Subcutaneous adipose tissue (tissue), 4 donors: ENCODE data around the gene IFIT3. TPM values are rescaled to one million over a fixed set of nuclear protein-coding genes. Genes with fewer than 3 reads are reported as not detected.

Experiments used
- total RNA-seq, 4 donors: library from RNA; depleted of rRNA; stranded (reverse); fragments of >200 nt; gene quantifications; one replicate each; pipeline ENCODE4 v1.1.0, GENCODE V29; 2016
- TF ChIP-seq, protein P1 (sequence below): fragments of 450-650 bp; IDR thresholded peaks from one replicate; pipeline ENCODE4 v1.5.1; 2016; ENCODE audit warnings: low read depth, mild to moderate bottlenecking, control low read depth, antibody characterized with exemption, moderate library complexity

Gene IFIT3
- total RNA-seq, 4 donors from 2014 or later: 8.2 to 46.3 (median 27.6) TPM

DNA sequence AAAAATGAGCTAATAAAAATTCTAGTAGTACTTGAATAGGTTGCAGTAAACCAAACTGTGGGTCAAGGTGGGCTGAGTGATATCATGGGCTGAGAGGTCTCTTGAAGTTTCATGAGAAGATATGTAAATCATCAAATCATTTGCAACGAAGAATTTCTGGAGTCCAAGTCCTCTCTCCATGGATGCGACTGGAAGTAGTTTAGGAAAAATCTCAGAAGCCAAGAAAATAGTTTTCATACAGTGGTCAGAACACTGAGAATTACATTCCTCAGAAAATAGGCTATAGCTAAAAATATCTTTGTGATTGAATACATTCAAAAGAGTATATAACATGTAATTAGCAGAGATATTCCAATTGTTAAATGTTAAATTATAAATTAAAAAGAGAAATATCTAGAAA is 61.0 kb downstream of the IFIT3 start:
- TF ChIP-seq, protein P1, sequence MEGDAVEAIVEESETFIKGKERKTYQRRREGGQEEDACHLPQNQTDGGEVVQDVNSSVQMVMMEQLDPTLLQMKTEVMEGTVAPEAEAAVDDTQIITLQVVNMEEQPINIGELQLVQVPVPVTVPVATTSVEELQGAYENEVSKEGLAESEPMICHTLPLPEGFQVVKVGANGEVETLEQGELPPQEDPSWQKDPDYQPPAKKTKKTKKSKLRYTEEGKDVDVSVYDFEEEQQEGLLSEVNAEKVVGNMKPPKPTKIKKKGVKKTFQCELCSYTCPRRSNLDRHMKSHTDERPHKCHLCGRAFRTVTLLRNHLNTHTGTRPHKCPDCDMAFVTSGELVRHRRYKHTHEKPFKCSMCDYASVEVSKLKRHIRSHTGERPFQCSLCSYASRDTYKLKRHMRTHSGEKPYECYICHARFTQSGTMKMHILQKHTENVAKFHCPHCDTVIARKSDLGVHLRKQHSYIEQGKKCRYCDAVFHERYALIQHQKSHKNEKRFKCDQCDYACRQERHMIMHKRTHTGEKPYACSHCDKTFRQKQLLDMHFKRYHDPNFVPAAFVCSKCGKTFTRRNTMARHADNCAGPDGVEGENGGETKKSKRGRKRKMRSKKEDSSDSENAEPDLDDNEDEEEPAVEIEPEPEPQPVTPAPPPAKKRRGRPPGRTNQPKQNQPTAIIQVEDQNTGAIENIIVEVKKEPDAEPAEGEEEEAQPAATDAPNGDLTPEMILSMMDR: no peak

DNA sequence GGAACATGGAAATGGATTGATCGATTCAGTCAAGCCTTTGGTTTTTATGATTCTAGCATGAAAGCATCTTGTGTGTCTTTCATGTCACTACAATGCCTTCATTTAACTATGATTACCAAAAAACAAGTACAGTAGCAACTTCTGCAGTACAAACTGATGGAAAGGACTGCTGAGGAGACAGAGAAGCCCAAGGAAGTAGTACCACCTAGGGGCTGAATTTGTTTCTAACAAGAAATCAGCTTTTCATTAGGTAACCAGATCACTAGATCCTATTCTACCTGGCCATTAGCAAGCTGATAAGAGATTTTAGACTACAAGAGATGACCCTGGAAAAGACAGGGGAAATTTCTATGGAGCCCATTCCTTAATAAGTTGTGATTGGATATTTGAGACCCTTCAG is 61.5 kb downstream of the IFIT3 start:
- TF ChIP-seq, protein P1: no peak

Other genes starting within 250 kb of the IFIT3 start
- gene CH25H, start 120.7 kb upstream of the IFIT3 start, total RNA-seq: 1 to 10 TPM in 3 of 4 donors, not detected in 1; 1.0 to 4.6 (median 1.8) TPM
- gene LIPA, start 76.2 kb upstream of the IFIT3 start, total RNA-seq: 1,000 to 10,000 TPM in 1 of 4 donors, 100 to 1,000 TPM in 2, 10 to 100 TPM in 1; 77.2 to 1,001 (median 137) TPM
- 10 to 100 TPM in 1 of 4 donors, 1 to 10 TPM in 3; 2.3 to 10.9 (median 8.6) TPM for gene IFIT2, start 26.0 kb upstream of the IFIT3 start, total RNA-seq
- not detected for gene IFIT1B, start 50.1 kb downstream of the IFIT3 start, total RNA-seq
- gene IFIT1, start 64.6 kb downstream of the IFIT3 start, total RNA-seq: 10 to 100 TPM in 3 of 4 donors, 1 to 10 TPM in 1; 4.7 to 25.1 (median 19.6) TPM
- gene IFIT5, start 86.6 kb downstream of the IFIT3 start, total RNA-seq: 10 to 100 TPM; 15.5 to 20.5 (median 19.6) TPM
- 1 to 10 TPM; 1.0 to 8.9 (median 4.2) TPM for gene SLC16A12, start 207.6 kb downstream of the IFIT3 start, total RNA-seq